ENCODE measurements around the gene NOSIP.
A peak's percentile ranks its signal among the peaks of the same experiment; 100 is the strongest.

- TF ChIP-seq FOXP2 (optimal IDR thresholded peaks at IDR 0.05; ENCODE audit: borderline replicate concordance, extremely low read depth, extremely low read length, insufficient read depth) (no peak), TAF1 (IDR thresholded peaks at IDR 0.05; ENCODE audit: borderline replicate concordance, insufficient read depth, low read length) (peak; percentile 99), POLR2AphosphoS5 (IDR thresholded peaks at IDR 0.05; ENCODE audit: low read depth, low read length) (peak; percentile 99), SIN3A (IDR thresholded peaks at IDR 0.05; ENCODE audit: borderline replicate concordance, insufficient read depth, low read length) (0 out of 2 replicates have a peak, but pooled peaks have one; percentile 73)
- TF ChIP-seq, protein P1, sequence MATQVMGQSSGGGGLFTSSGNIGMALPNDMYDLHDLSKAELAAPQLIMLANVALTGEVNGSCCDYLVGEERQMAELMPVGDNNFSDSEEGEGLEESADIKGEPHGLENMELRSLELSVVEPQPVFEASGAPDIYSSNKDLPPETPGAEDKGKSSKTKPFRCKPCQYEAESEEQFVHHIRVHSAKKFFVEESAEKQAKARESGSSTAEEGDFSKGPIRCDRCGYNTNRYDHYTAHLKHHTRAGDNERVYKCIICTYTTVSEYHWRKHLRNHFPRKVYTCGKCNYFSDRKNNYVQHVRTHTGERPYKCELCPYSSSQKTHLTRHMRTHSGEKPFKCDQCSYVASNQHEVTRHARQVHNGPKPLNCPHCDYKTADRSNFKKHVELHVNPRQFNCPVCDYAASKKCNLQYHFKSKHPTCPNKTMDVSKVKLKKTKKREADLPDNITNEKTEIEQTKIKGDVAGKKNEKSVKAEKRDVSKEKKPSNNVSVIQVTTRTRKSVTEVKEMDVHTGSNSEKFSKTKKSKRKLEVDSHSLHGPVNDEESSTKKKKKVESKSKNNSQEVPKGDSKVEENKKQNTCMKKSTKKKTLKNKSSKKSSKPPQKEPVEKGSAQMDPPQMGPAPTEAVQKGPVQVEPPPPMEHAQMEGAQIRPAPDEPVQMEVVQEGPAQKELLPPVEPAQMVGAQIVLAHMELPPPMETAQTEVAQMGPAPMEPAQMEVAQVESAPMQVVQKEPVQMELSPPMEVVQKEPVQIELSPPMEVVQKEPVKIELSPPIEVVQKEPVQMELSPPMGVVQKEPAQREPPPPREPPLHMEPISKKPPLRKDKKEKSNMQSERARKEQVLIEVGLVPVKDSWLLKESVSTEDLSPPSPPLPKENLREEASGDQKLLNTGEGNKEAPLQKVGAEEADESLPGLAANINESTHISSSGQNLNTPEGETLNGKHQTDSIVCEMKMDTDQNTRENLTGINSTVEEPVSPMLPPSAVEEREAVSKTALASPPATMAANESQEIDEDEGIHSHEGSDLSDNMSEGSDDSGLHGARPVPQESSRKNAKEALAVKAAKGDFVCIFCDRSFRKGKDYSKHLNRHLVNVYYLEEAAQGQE (IDR thresholded peaks at IDR 0.05; ENCODE audit: insufficient read depth in 1 of 2, low read depth in 2 of 2, low read length in 2 of 2): peak in 1 of 2 experiments; percentile 18; a peak in 2 of 4 replicates
Measured at GRCh38 chr19:49580264-49581006, at the start of gene NOSIP.
